Left cardiac atrium (tissue), 4 donors: Measurements from ENCODE around the gene PRR20A. TPM values are rescaled to one million over a fixed set of nuclear protein-coding genes. Genes with fewer than 3 reads are reported as not detected.
"Not testable (repeated sequence)": the region's sequence is repeated elsewhere in the genome, so short reads cannot be mapped to it uniquely, and the experiment has no call there.

Experiments
- ATAC-seq, 2 donors: fragments of 200-7000 bp; cut with Tn5 transposase; one replicate each; pipeline ENCODE4 v1.9.1; 2020; ENCODE audit warnings: mild to moderate bottlenecking in 2 of 2, moderate library complexity in 2 of 2
- DNase-seq: peaks from one replicate; pipeline ENCODE4 v3.0.0-alpha.2; 2020
- intact Hi-C, 2 donors: fragments of 100-400 bp; cut with DNase I; formaldehyde crosslinking; loops; one replicate each; pipeline versions ENCODE4 v1.14.1 to v1.15.1; 2022 to 2023
- long read RNA-seq: library from polyadenylated mRNA; unstranded; transcript quantifications from one replicate; pipeline ENCODE4 v2.0.0, GENCODE V29; 2021
- total RNA-seq, 2 donors: library from RNA; stranded (reverse); fragmentation: NEBNext Ultra II Directional; extraction: Animal tissue kit (Norgen Biotek cat#: 25700); gene quantifications; one replicate each; pipeline ENCODE4 v1.2.1, GENCODE V29; 2021
- donor health status: DM: no; HTN: yes; CAD: no.
- donor health status: DM: no; HTN: yes; CAD: no; lungs with severe emphysema.
- donor health status: DM: yes; HTN: yes; CAD: no.
- donor health status: Dilated cardiomyopathy.

The PRR20A gene
- total RNA-seq = not detected
- long read RNA-seq = 0 reads

- ATAC-seq, DNase-seq, intact Hi-C loops: not testable (repeated sequence)
These were observed at the start of gene PRR20A for GRCh38 chr13:57140235-57140968. TSS of gene PRR20A (plus strand) at chr13:57140918. CDS start at chr13:57141305, 387 bp downstream.

GRCh38 chr13:57114945-57115344, 25.8 kb upstream of the PRR20A start:
- intact Hi-C loops = no loop called here
- no peak for ATAC-seq
- DNase-seq = no peak

GRCh38 chr13:57123681-57124080, 17.0 kb upstream of the PRR20A start:
- peak; percentile 59 for DNase-seq
- intact Hi-C loops = no loop called here
- ATAC-seq = peak; percentile 99 to 100

- DNase-seq (no peak), ATAC-seq (no peak)
- intact Hi-C loops = no loop called here
These were observed 11.8 kb upstream of the PRR20A start for GRCh38 chr13:57128909-57129308.

DNA sequence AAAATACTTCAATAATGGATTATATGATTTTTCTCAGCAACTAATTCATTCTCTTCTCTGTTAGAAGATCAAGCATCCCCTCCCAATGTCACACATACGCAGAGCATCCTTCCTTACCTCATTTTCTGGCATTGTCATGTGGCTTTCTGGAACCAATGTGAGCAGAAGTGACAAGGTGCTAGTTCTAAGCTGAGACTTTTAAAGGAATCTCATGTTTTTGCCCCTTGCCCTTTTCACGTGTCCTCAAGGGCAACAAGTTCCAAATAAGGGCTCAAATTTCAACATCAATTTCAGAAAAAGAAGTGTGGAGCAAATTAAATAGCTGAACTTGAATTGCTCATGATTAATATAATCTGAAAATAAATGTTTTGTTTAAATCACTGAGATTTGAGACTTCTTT, 4.6 kb upstream of the PRR20A start:
- intact Hi-C loops = no loop called here
- no peak for DNase-seq
- ATAC-seq = no peak

GRCh38 chr13:57137585-57137984, 3.1 kb upstream of the PRR20A start:
- DNase-seq = no peak

GRCh38 chr13:57138988-57139387, 1.7 kb upstream of the PRR20A start:
- DNase-seq (no peak), ATAC-seq (no peak)

More at GRCh38 chr13:57137585-57137984, 3.1 kb upstream of the PRR20A start:
- intact Hi-C loops = no loop called here
- ATAC-seq = no peak

DNA sequence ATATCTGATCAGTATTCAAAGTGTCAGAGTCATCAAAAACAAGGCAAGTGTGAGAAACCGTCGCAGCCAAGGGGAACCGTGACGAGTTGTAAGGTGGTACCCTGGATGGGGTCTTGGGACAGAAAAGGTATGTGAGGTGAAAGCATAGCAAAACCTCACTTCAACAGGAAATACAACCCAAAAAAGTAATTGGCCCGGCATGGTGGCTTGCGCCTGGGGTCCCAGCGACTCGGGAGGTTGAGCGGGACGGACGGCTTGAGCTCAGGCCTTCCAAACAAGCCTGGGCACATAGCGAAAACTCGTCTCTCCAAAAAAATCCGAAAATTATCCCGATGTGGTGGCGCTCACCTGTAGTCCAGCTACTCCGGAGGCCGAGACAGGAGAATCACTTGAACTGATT, 937 bp upstream of the PRR20A start:
- intact Hi-C loops = not testable (repeated sequence)

More at GRCh38 chr13:57138988-57139387, 1.7 kb upstream of the PRR20A start:
- intact Hi-C loops = no loop called here

DNA sequence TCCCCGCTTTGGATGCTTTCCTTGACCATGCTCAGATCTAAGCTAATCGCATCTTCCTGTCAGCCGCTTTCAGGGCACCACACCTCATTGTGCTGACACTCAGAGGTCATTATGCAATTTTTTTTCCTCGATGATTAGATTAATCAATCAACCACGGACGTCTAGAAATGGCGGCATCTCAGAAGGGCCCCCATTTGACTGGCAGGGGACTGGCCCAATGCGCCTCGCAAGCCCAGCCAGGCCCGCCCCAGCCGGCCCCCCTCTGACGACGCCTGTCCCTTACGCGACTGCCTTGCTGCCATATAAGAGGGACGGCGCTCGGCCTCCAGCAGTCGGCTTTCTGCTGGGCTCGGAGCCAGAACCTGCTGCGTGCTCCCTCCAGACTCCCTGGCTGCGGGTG, 6.5 kb downstream of the PRR20A start, which contains the start of gene PRR20B:
TSS of gene PRR20B (plus strand) at position 301 of the 400 bp plus-strand sequence. CDS start 387 bp downstream, outside the sequence.
- intact Hi-C loops, ATAC-seq: not testable (repeated sequence)

More for the DNA sequence above, 937 bp upstream of the PRR20A start:
- not testable (repeated sequence) for ATAC-seq, DNase-seq

DNA sequence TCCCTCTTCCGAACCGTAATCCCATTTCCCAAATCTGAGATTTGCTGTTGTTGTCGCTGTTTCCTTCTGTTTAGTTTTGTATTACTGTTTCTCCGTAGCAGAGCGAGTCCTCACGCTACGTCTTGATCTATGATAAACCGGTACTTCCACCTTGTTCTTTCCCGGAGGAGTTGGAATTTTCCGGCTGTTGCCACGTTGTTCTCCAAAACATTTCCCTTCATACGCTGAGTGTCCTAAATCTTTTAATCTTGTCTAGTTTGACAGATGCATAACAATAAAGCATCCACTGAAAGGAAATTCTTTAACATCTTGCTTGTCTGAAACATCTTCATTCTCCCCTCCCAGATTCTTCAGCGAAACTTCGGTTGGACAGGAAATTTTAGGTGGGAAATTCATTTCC, 7.4 kb downstream of the PRR20A start:
- ATAC-seq, DNase-seq, intact Hi-C loops: not testable (repeated sequence)

More for the DNA sequence above, 6.5 kb downstream of the PRR20A start, which contains the start of gene PRR20B:
- DNase-seq = not testable (repeated sequence)

DNA sequence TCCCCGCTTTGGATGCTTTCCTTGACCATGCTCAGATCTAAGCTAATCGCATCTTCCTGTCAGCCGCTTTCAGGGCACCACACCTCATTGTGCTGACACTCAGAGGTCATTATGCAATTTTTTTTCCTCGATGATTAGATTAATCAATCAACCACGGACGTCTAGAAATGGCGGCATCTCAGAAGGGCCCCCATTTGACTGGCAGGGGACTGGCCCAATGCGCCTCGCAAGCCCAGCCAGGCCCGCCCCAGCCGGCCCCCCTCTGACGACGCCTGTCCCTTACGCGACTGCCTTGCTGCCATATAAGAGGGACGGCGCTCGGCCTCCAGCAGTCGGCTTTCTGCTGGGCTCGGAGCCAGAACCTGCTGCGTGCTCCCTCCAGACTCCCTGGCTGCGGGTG, 13.0 kb downstream of the PRR20A start, which contains the start of gene PRR20C:
TSS of gene PRR20C (plus strand) at position 301 of the 400 bp plus-strand sequence. CDS start 387 bp downstream, outside the sequence.
- intact Hi-C loops, ATAC-seq, DNase-seq: not testable (repeated sequence)

DNA sequence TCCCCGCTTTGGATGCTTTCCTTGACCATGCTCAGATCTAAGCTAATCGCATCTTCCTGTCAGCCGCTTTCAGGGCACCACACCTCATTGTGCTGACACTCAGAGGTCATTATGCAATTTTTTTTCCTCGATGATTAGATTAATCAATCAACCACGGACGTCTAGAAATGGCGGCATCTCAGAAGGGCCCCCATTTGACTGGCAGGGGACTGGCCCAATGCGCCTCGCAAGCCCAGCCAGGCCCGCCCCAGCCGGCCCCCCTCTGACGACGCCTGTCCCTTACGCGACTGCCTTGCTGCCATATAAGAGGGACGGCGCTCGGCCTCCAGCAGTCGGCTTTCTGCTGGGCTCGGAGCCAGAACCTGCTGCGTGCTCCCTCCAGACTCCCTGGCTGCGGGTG, 19.6 kb downstream of the PRR20A start, which contains the start of gene PRR20D:
TSS of gene PRR20D (plus strand) at position 301 of the 400 bp plus-strand sequence. CDS start 387 bp downstream, outside the sequence.
- DNase-seq, ATAC-seq, intact Hi-C loops: not testable (repeated sequence)

GRCh38 chr13:57166897-57167296, 26.2 kb downstream of the PRR20A start, which contains the start of gene PRR20E:
TSS of gene PRR20E (plus strand) at chr13:57167197. CDS start at chr13:57167584, 387 bp downstream.
- intact Hi-C loops, ATAC-seq, DNase-seq: not testable (repeated sequence)

- intact Hi-C loops = no loop called here
- no peak for DNase-seq
- ATAC-seq = no peak
These were observed 50.9 kb downstream of the PRR20A start for GRCh38 chr13:57191667-57192066.

Other genes starting within 250 kb of the PRR20A start
- not detected for gene PRR20B, start 6.6 kb downstream of the PRR20A start, total RNA-seq
- gene PRR20C, start 13.1 kb downstream of the PRR20A start, total RNA-seq = not detected
- not detected for gene PRR20D, start 19.7 kb downstream of the PRR20A start, total RNA-seq
- not detected for gene PRR20E, start 26.3 kb downstream of the PRR20A start, total RNA-seq